ENCODE results near the gene ATP12A. TPM values are rescaled to one million over a fixed set of nuclear protein-coding genes. Genes with fewer than 3 reads are reported as not detected.

The ATP12A gene
- total RNA-seq = under 0.01 TPM

GRCh38 chr13:24680258-24680920 lies at the start of gene ATP12A:
Gene ATP12A, plus strand, starts transcription at chr13:24680408. Its CDS starts 336 bp downstream, at chr13:24680744.
- DNase-seq = no peak

- no peak for DNase-seq
Measured at GRCh38 chr13:24630851-24631620, 49.2 kb upstream of the ATP12A start.

- DNase-seq = no peak
Measured at GRCh38 chr13:24631922-24632321, 48.3 kb upstream of the ATP12A start.

GRCh38 chr13:24632382-24633121 lies 47.7 kb upstream of the ATP12A start:
- DNase-seq = no peak

GRCh38 chr13:24636776-24637175 lies 43.4 kb upstream of the ATP12A start:
- no peak for DNase-seq

GRCh38 chr13:24638096-24638495 lies 42.1 kb upstream of the ATP12A start:
- no peak for DNase-seq

- DNase-seq = no peak
Measured at GRCh38 chr13:24640752-24641151, 39.5 kb upstream of the ATP12A start.

- DNase-seq = no peak
Measured at GRCh38 chr13:24642219-24642618, 38.0 kb upstream of the ATP12A start.

- DNase-seq = no peak
Measured at GRCh38 chr13:24644036-24644435, 36.2 kb upstream of the ATP12A start.

- no peak for DNase-seq
Measured at GRCh38 chr13:24648271-24648670, 31.9 kb upstream of the ATP12A start.

- no peak for DNase-seq
Measured at GRCh38 chr13:24648983-24649687, 31.1 kb upstream of the ATP12A start.

- no peak for DNase-seq
Measured at GRCh38 chr13:24649688-24650043, 30.5 kb upstream of the ATP12A start.

- DNase-seq = no peak
Measured at GRCh38 chr13:24650161-24650560, 30.0 kb upstream of the ATP12A start.

- no peak for DNase-seq
Measured at GRCh38 chr13:24651718-24652345, 28.4 kb upstream of the ATP12A start.

GRCh38 chr13:24652359-24652758 lies 27.8 kb upstream of the ATP12A start:
- DNase-seq = no peak

GRCh38 chr13:24654741-24655140 lies 25.5 kb upstream of the ATP12A start:
- no peak for DNase-seq

GRCh38 chr13:24659239-24659638 lies 21.0 kb upstream of the ATP12A start:
- DNase-seq = no peak

GRCh38 chr13:24660023-24660741 lies 20.0 kb upstream of the ATP12A start:
- no peak for DNase-seq

GRCh38 chr13:24661713-24662112 lies 18.5 kb upstream of the ATP12A start:
- no peak for DNase-seq

GRCh38 chr13:24662195-24663088 lies 17.8 kb upstream of the ATP12A start:
- no peak for DNase-seq

GRCh38 chr13:24663089-24663395 lies 17.2 kb upstream of the ATP12A start:
- no peak for DNase-seq
